MM.1S (cell line): ENCODE data around the gene RDH13.

Source experiments
- DNase-seq: peaks from one replicate; pipeline ENCODE4 v3.0.0-alpha.2; 2015
- H2AFZ ChIP-seq: fragments of 300-600 bp; sonication (generic); 2 replicates; pipeline ENCODE4 v1.6.0; 2016; ENCODE audit warnings: antibody characterized with exemption, low read length
- H3F3A ChIP-seq: fragments of 300-600 bp; sonication (generic); 2 replicates; pipeline ENCODE4 v1.6.1; 2016; ENCODE audit warnings: mild to moderate bottlenecking, antibody characterized with exemption, low read length, moderate library complexity, mixed read lengths; ENCODE audit not compliant: insufficient read depth
- H3K27ac ChIP-seq: fragments of 300-600 bp; sonication (generic); 2 replicates; pipeline ENCODE4 v1.5.1; 2016; ENCODE audit warnings: mild to moderate bottlenecking, low read length
- H3K27me3 ChIP-seq: fragments of 300-600 bp; sonication (generic); replicated peaks from 2 replicates; pipeline ENCODE4 v1.6.0; 2016; ENCODE audit warnings: low read length; ENCODE audit not compliant: insufficient read depth
- H3K36me3 ChIP-seq: fragments of 300-600 bp; sonication (generic); replicated peaks from 2 replicates; pipeline ENCODE4 v1.6.1; 2016; ENCODE audit warnings: mild to moderate bottlenecking, low read length, mixed read lengths; ENCODE audit not compliant: insufficient read depth
- H3K4me1 ChIP-seq: fragments of 300-600 bp; sonication (generic); 2 replicates; pipeline ENCODE4 v1.6.1; 2016; ENCODE audit warnings: low read length, mixed read lengths
- H3K4me2 ChIP-seq: fragments of 300-600 bp; sonication (generic); 2 replicates; pipeline ENCODE4 v1.6.0; 2016; ENCODE audit warnings: low read depth, low read length
- H3K4me3 ChIP-seq: fragments of 300-600 bp; sonication (generic); 2 replicates; pipeline ENCODE4 v1.5.1; 2016; ENCODE audit warnings: low read length, mixed read lengths
- H3K79me2 ChIP-seq: fragments of 300-600 bp; sonication (generic); 2 replicates; pipeline ENCODE4 v1.6.1; 2016; ENCODE audit warnings: mixed run types, low read length, mixed read lengths
- H3K9ac ChIP-seq: fragments of 300-600 bp; sonication (generic); 2 replicates; pipeline ENCODE4 v1.6.1; 2016; ENCODE audit warnings: low read length, mixed read lengths
- H3K9me2 ChIP-seq: fragments of 300-600 bp; sonication (generic); replicated peaks from 2 replicates; pipeline ENCODE4 v1.6.1; 2016; ENCODE audit warnings: mild to moderate bottlenecking, low read length, mixed read lengths; ENCODE audit not compliant: insufficient read depth
- H3K9me3 ChIP-seq: fragments of 300-600 bp; sonication (generic); replicated peaks from 2 replicates; pipeline ENCODE4 v1.6.1; 2016; ENCODE audit warnings: mild to moderate bottlenecking, low read length, mixed read lengths; ENCODE audit not compliant: insufficient read depth
- H4K20me1 ChIP-seq: fragments of 300-600 bp; sonication (generic); 2 replicates; pipeline ENCODE4 v1.6.1; 2016; ENCODE audit warnings: mild to moderate bottlenecking, low read length, moderate library complexity, mixed read lengths; ENCODE audit not compliant: insufficient read depth
- EZH2 ChIP-seq: fragments of 300-600 bp; sonication (generic); optimal IDR thresholded peaks from 2 replicates; pipeline ENCODE3; 2017; ENCODE audit warnings: low read depth, mild to moderate bottlenecking, antibody characterized with exemption, low read length, mixed read lengths
- EZH2phosphoT487 ChIP-seq: fragments of 300-600 bp; sonication (generic); IDR thresholded peaks from 2 replicates; pipeline ENCODE4 v1.6.1; 2018; ENCODE audit warnings: antibody characterized with exemption, low read length
- TF ChIP-seq, protein P1 (sequence below): fragments of 300-600 bp; sonication (generic); IDR thresholded peaks from 2 replicates; pipeline ENCODE4 v1.5.1; 2016; ENCODE audit warnings: antibody characterized with exemption, low read length, mixed read lengths

RDH13 gene

DNA sequence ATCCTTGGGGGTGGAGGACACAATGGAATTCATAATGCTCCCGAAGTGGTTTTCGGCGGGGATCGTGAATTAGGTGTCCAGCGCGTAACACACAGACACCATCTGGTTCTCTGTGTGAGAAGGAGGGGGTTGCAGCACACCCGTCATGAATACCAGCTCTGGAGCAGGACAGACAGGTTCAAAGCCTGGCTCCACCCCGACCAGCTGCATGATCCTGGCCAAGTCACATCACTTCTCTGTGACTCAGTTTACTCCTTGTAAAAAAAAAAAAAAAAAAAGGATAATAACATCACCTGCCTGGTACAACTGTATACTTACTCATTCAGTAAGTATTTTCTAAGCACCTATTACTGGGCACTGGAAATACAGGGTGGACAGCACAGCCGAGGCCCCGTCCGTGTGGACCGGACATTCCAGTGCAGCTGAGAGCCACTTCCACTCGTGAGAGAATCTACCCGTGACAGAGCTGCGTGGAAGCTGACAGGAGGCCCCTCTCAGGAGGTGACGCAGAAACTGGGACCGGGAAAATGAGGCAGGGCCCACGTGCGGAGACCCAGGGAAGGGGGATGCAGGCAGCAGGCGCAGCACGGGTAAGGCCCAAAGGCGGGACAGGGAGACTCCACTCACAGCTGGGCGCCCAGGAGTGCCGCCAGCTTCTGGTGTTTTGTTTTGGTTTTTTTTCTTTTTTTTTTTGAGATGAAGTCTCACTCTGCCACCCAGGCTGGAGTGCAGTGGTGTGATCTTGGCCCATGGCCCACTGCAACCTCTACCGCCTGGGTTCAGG is 12.0 kb downstream of the RDH13 start:
- Histone ChIP-seq H2AFZ (no peak overlapping the region), H4K20me1 (no peaks in the 10 kb centered on the region), H3K4me2 (no peak overlapping the region), H3K27ac (no peak overlapping the region), H3K4me1 (no peaks in the 10 kb centered on the region), H3K9ac (no peak overlapping the region), H3K9me3 (no peaks in the 10 kb centered on the region), H3K4me3 (no peak overlapping the region), H3K27me3 (no peaks in the 10 kb centered on the region), H3K9me2 (no peaks in the 10 kb centered on the region), H3K79me2 (peaks cover 31% of the 10 kb centered on the region), H3K36me3 (peaks cover 10% of the 10 kb centered on the region; the same call in 1 of the 2 replicates), H3F3A (no peaks in the 10 kb centered on the region)
- TF ChIP-seq, protein P1, sequence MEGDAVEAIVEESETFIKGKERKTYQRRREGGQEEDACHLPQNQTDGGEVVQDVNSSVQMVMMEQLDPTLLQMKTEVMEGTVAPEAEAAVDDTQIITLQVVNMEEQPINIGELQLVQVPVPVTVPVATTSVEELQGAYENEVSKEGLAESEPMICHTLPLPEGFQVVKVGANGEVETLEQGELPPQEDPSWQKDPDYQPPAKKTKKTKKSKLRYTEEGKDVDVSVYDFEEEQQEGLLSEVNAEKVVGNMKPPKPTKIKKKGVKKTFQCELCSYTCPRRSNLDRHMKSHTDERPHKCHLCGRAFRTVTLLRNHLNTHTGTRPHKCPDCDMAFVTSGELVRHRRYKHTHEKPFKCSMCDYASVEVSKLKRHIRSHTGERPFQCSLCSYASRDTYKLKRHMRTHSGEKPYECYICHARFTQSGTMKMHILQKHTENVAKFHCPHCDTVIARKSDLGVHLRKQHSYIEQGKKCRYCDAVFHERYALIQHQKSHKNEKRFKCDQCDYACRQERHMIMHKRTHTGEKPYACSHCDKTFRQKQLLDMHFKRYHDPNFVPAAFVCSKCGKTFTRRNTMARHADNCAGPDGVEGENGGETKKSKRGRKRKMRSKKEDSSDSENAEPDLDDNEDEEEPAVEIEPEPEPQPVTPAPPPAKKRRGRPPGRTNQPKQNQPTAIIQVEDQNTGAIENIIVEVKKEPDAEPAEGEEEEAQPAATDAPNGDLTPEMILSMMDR, result no peak
- TF ChIP-seq EZH2, result no peak
- no peak for DNase-seq

DNA sequence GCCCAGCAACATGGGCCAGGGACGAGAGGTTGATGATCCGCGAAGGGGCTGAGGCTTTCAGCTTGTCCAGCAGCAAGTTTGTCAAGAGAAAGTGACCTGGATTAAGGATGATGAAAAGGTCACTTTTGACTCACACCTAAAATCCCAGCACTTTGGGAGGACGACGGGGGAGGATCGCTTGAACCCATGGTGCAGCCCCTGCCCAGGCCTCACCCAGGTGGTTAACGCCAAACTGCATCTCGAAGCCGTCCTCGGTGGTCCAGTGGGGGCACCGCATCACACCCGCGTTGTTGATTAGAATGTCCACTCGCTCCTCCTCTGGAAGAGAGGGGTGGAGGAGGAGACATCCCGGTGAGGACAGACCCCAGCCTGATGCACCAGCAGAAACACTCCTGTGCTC is 14.5 kb downstream of the RDH13 start:
- no peak overlapping the region for H3K27ac ChIP-seq

DNA sequence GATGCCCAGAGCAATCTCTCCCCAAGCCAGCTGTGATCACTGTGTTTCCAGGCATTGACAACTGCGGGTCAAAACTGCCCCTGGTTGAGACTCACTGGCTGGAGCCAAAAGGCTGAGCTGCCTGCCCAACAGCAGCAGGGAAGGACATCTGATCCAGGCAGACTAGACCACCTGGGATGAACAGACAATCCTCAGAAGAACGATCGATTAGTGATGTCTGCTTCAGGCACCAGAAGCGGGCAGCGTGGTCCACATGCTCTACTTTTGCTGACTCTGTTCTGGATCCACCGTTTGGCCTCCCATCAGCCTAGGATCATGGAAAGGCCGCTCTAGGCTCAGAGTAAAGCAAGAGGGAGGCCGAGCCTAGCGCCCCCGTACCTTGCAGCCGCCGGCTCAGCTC is 15.0 kb downstream of the RDH13 start:
- DNase-seq, result no peak
- Histone ChIP-seq H3K36me3 (peaks cover 5% of the 10 kb centered on the region; the same call in 1 of the 2 replicates), H3K4me2 (no peak overlapping the region), H4K20me1 (no peaks in the 10 kb centered on the region), H3K4me1 (no peaks in the 10 kb centered on the region), H3F3A (no peaks in the 10 kb centered on the region), H3K27me3 (no peaks in the 10 kb centered on the region), H3K9me3 (no peaks in the 10 kb centered on the region), H3K9ac (no peak overlapping the region), H2AFZ (no peak overlapping the region), H3K79me2 (peaks cover 18% of the 10 kb centered on the region), H3K4me3 (no peak overlapping the region), H3K9me2 (no peaks in the 10 kb centered on the region), H3K27ac (no peak overlapping the region)
- TF ChIP-seq, protein P1, result no peak
- TF ChIP-seq EZH2 (no peak), EZH2phosphoT487 (no peak)

More for the DNA sequence above, 14.5 kb downstream of the RDH13 start:
- TF ChIP-seq EZH2 (no peak), EZH2phosphoT487 (no peak)
- TF ChIP-seq, protein P1, result no peak
- peaks cover 5% of the 10 kb centered on the region; the same call in 1 of the 2 replicates for H3K36me3 ChIP-seq
- H3F3A ChIP-seq, result no peaks in the 10 kb centered on the region
- no peaks in the 10 kb centered on the region for H3K9me3 ChIP-seq
- H3K79me2 ChIP-seq, result peaks cover 19% of the 10 kb centered on the region
- H4K20me1 ChIP-seq, result no peaks in the 10 kb centered on the region
- no peak overlapping the region for H3K4me2 ChIP-seq
- no peak overlapping the region for H3K4me3 ChIP-seq
- H3K27me3 ChIP-seq, result no peaks in the 10 kb centered on the region
- no peak overlapping the region for H3K9ac ChIP-seq
- H3K9me2 ChIP-seq, result no peaks in the 10 kb centered on the region
- no peak overlapping the region for H2AFZ ChIP-seq
- no peaks in the 10 kb centered on the region for H3K4me1 ChIP-seq
- DNase-seq, result no peak
